Activated B cell treated with CpG ODN at 0.5 μM for 24 hours (primary cell): Measurements from ENCODE around the gene TMEM51. TPM values are rescaled to one million over a fixed set of nuclear protein-coding genes. Genes with fewer than 3 reads are reported as not detected.
"Not testable (repeated sequence)": the region's sequence is repeated elsewhere in the genome, so short reads cannot be mapped to it uniquely, and the experiment has no call there.

ENCODE experiments used
- ATAC-seq: fragments of 200-7000 bp; cut with Tn5 transposase; one replicate; pipeline ENCODE4 v1.10.0; 2021; ENCODE audit warnings: low read depth, mild to moderate bottlenecking, moderate library complexity
- CTCF ChIA-PET: fragments of 350-600 bp; sonication (Branson Sonifier 250); formaldehyde crosslinking; loops from one replicate; lab custom pipeline; 2021; ENCODE audit warnings: antibody characterized with exemption; lab: Charles Lee
- POLR2A ChIA-PET: fragments of 350-600 bp; sonication (Branson Sonifier 250); formaldehyde crosslinking; loops from one replicate; lab custom pipeline; 2021; ENCODE audit warnings: antibody characterized with exemption; lab: Charles Lee
- DNase-seq: peaks from one replicate; pipeline ENCODE4 v3.0.0; 2022
- H3K27ac Mint-ChIP-seq: one replicate; pipeline ENCODE4 v1.8.0; 2020; ENCODE audit warnings: mixed read lengths
- H3K27me3 Mint-ChIP-seq: one replicate; pipeline ENCODE4 v1.8.0; 2021; ENCODE audit warnings: mixed read lengths
- H3K36me3 Mint-ChIP-seq: one replicate; pipeline ENCODE4 v1.8.0; 2021; ENCODE audit warnings: low read depth, mixed read lengths
- H3K4me1 Mint-ChIP-seq: one replicate; pipeline ENCODE4 v1.8.0; 2021; ENCODE audit warnings: mixed read lengths
- H3K4me3 Mint-ChIP-seq: one replicate; pipeline ENCODE4 v1.8.0; 2020; ENCODE audit warnings: mild to moderate bottlenecking, mixed read lengths
- H3K9me3 Mint-ChIP-seq: one replicate; pipeline ENCODE4 v1.8.0; 2020; ENCODE audit warnings: mixed read lengths
- CTCF ChIP-seq: fragments of 200-600 bp; IDR thresholded peaks from one replicate; pipeline ENCODE4 v1.8.0; 2022; ENCODE audit warnings: antibody characterized with exemption, mild to moderate bottlenecking
- intact Hi-C: fragments of 100-400 bp; cut with micrococcal nuclease; formaldehyde crosslinking; loops from one replicate; pipeline ENCODE4 v1.15.1; 2024
- total RNA-seq: library from RNA; stranded (reverse); gene quantifications from 2 replicates; pipeline ENCODE4 v1.2.3, GENCODE V29; 2022

Gene TMEM51
- total RNA-seq, 1 donor from 2014 or later = not detected

GRCh38 chr1:15134285-15134684 lies 19.3 kb upstream of the TMEM51 start:
- intact Hi-C loops = no loop called here
- POLR2A ChIA-PET = no interaction called here
- peaks cover 39% of the 10 kb centered on the region for H3K27me3 Mint-ChIP-seq
- no peak overlapping the region for H3K4me3 Mint-ChIP-seq
- H3K9me3 Mint-ChIP-seq = no peaks in the 10 kb centered on the region
- H3K36me3 Mint-ChIP-seq = no peaks in the 10 kb centered on the region
- no peaks in the 10 kb centered on the region for H3K4me1 Mint-ChIP-seq
- no peak overlapping the region for H3K27ac Mint-ChIP-seq
- CTCF ChIA-PET = no interaction called here
- no peak for TF ChIP-seq CTCF
- ATAC-seq = no peak
- DNase-seq = no peak

GRCh38 chr1:15135604-15136003 lies 17.9 kb upstream of the TMEM51 start:
- H3K4me1 Mint-ChIP-seq, POLR2A ChIA-PET, intact Hi-C loops, H3K36me3 Mint-ChIP-seq, DNase-seq, H3K4me3 Mint-ChIP-seq, ATAC-seq, H3K27ac Mint-ChIP-seq, H3K9me3 Mint-ChIP-seq, CTCF ChIA-PET: not testable (repeated sequence)
- H3K27me3 Mint-ChIP-seq = peaks cover 41% of the 10 kb centered on the region

GRCh38 chr1:15137809-15138208 lies 15.7 kb upstream of the TMEM51 start:
- ATAC-seq = no peak
- ChIA-PET POLR2A (no interaction called here), CTCF (no interaction called here)
- Mint-ChIP-seq H3K4me3 (no peak overlapping the region), H3K27ac (no peak overlapping the region), H3K9me3 (no peaks in the 10 kb centered on the region), H3K36me3 (no peaks in the 10 kb centered on the region), H3K4me1 (no peaks in the 10 kb centered on the region), H3K27me3 (peaks cover 42% of the 10 kb centered on the region)
- no peak for DNase-seq
- intact Hi-C loops = no loop called here
- TF ChIP-seq CTCF = no peak

- H3K36me3 Mint-ChIP-seq = no peaks in the 10 kb centered on the region
- intact Hi-C loops = no loop called here
- ChIA-PET POLR2A (no interaction called here), CTCF (interaction anchor here (0.6 kb wide), 1 partner anchor 1607 kb away, joined by 3 read pairs; no protein-coding TSS in a partner anchor)
- no peak for DNase-seq
- ATAC-seq = no peak
- H3K4me3 Mint-ChIP-seq = no peak overlapping the region
- no peaks in the 10 kb centered on the region for H3K4me1 Mint-ChIP-seq
- peaks cover 38% of the 10 kb centered on the region for H3K27me3 Mint-ChIP-seq
- no peak overlapping the region for H3K27ac Mint-ChIP-seq
- H3K9me3 Mint-ChIP-seq = peaks cover 2% of the 10 kb centered on the region
- no peak for TF ChIP-seq CTCF
These were observed 13.7 kb upstream of the TMEM51 start for GRCh38 chr1:15139654-15140350.

GRCh38 chr1:15141935-15142539 lies 11.5 kb upstream of the TMEM51 start:
- no peaks in the 10 kb centered on the region for H3K36me3 Mint-ChIP-seq
- intact Hi-C loops = no loop called here
- H3K27me3 Mint-ChIP-seq = peaks cover 21% of the 10 kb centered on the region
- POLR2A ChIA-PET = no interaction called here
- no peak overlapping the region for H3K27ac Mint-ChIP-seq
- TF ChIP-seq CTCF = no peak
- H3K9me3 Mint-ChIP-seq = peaks cover 2% of the 10 kb centered on the region
- ATAC-seq (no peak), DNase-seq (no peak)
- H3K4me3 Mint-ChIP-seq = no peak overlapping the region
- H3K4me1 Mint-ChIP-seq = no peaks in the 10 kb centered on the region
- CTCF ChIA-PET = no interaction called here
